NCI-H1105 treated with DMSO at 0.1 percent for 48 hours (cell line): ENCODE measurements around the gene C9orf57.
"Not testable (repeated sequence)": the region's sequence is repeated elsewhere in the genome, so short reads cannot be mapped to it uniquely, and the experiment has no call there.

Source experiments
- DNase-seq: peaks from one replicate; lab custom pipeline; 2025; lab: John Stamatoyannopoulos, UW

The C9orf57 gene, protein sequence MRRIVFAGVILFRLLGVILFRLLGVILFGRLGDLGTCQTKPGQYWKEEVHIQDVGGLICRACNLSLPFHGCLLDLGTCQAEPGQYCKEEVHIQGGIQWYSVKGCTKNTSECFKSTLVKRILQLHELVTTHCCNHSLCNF

GRCh38 chr9:72060513-72060912 lies at the start of gene C9orf57:
Gene C9orf57, minus strand, starts transcription at chr9:72060613. Its CDS starts 1,282 bp downstream, at chr9:72059331.
- no peak for DNase-seq

DNA sequence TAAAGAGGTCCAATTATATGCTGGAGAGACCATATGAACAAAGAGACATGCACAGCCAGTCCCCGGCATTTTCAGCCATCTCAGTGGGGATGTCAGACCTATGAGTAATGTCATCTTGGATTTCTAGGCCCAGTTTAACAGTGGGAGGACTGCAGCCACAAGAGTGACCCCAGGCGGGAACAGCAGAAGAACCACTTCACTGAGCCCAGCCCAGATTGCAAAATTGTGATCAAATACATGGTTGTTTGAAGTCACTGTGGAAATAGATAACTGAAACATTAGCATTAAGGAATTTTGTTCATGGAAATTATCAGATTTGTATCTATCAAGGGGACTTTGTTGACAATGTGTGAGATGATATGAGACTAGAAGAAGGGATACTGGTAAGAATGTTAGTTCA lies 42.1 kb upstream of the C9orf57 start:
- DNase-seq: no peak

- DNase-seq: not testable (repeated sequence)
Observed at GRCh38 chr9:72095520-72095919, 35.1 kb upstream of the C9orf57 start.

- no peak for DNase-seq
Observed at GRCh38 chr9:72092820-72093219, 32.4 kb upstream of the C9orf57 start.

DNA sequence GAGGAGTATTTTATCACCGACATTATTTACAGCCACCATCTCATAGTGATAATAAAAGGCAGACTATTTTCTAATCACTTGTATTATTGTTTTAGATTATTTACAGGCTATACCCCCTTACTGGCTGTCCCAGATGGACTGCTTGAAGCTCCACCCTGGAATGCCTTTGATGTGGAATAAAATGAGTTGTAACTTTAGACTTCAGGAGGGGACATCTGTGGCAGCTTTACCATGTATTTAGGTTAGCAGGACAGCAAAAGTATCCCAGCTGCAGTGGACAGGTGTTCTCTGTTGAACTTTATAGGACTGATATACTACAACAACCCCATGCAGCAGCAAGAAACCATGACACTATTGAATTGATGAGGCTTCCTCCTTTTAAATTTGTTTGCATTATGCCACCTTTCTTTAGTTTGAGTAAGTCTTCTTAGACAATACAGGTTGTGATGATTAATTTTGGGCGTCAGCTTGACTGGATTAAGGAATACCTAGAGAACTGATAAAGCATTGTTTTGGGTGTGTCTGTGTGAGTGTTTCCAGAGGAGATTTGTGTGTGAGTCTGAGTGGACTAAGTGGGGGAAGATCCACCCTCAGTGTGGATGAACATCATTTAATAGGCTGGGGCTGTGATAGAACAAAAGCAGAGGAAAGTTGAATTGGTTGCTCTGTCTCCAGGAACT lies 29.2 kb upstream of the C9orf57 start:
- no peak for DNase-seq

DNA sequence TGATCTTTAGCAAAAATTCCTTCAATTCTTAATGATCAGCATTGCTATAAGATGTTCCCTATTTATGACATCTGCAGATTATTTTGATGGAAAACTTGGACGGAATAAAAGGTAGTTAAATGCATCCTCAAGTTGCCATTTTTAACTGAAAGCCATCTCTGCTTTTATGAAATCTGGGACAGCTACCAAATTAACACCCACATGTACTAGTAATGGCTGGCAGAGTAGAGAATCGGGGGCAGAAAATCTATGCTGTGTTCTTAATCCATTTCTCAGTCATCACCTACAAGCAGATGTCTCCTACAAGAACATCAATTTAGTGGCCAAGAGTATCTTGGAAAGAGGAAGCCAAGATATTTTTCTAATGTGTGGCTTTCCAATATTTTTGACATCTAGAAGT lies 22.1 kb upstream of the C9orf57 start:
- no peak for DNase-seq

GRCh38 chr9:72074666-72075065 lies 14.3 kb upstream of the C9orf57 start:
- not testable (repeated sequence) for DNase-seq

DNA sequence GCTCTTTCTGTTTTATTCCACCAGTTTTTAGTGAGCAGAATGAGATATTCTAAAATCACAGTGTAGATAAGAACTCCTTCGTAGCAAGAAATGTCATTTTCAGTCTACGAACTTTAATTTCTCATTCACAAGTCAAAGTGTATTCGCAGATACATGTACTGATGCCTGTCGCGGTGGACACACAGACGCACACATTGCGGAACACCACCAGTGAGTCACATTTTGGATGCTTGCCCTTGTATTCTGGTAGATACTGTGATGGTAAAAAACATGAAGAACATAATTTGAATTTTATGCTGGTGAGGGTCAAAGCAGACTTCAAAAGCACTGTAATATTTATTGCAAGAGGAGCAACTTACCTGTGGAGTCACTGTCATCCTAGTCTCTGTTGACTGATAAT lies 4.7 kb upstream of the C9orf57 start:
- DNase-seq: no peak

- DNase-seq: no peak
Observed at GRCh38 chr9:72052122-72052521, 8.3 kb downstream of the C9orf57 start.

DNA sequence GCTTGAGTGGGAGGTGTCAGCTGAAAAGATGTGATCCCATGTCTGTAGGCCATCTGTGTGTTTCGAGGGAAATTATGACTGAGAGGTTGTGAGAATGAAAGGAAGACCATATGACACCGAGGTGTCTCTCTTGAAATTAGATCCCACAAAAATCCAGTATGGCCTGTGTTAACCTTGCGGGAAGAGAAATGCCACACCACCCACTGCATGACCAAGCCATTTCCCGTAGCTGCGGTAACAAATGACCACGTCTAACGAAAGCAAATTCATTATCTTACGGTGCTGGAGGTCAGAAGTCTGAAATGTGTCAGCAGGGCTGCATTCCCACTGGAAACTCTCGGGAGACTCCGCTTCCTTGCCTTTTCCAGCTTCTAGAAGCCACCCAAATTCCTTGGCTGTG lies 11.6 kb downstream of the C9orf57 start:
- DNase-seq: no peak

DNA sequence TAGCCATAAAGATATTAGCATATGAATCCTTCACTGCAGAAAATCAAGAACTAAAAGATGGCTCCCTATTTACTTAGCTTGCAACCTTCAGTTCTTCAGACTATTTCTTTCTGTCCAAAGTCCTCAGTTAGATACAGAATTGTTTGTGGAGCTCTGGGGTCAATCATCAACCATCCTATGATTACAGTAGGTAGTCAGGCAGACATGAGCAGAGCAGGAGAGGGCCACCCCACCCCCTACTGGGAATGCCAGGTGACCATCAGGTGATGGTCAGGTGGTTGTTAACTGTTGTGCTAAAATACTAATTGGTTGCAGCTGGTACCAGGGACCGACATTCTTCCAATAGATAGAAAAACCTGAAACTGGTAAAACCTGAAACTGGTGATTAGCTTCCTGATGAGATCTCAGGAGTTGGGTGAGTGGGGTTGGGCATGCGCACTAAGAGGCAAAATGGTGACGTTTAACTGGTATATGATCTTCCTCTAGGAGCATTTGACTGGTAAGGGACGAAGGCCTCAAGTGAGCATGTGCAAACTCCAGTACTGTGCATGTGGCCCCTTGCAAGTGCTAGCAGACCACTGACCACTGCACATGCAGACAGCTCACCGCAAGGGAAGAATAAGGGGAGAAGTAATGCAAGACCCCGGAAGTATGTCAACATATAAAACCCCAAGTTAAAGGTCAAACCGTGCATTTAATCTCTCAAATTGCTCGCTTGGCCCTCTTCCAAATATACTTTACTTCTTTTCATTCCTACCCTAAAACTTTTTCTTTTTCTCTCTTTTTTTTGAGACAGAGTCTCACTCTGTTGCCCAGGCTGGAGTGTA lies 13.6 kb downstream of the C9orf57 start:
- no peak for DNase-seq

DNA sequence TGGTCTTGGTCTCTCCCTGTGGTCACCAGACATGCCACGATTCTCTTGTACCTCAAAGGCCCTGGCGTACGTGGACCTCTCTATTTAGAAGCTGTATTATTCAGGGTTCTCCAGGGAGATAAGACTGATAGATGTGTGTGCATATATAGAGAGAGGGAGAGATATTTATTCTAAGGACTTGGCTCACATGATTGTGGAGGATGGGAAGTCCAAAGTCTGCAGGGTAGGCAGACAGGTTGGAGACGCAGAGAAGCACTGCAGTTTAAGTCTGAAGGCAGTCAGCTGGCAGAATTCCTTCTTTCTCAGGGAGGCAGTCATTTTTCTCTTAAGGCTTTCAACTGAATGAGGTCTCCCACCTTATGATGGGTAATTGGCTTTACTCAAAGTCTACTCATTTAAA lies 16.3 kb downstream of the C9orf57 start:
- no peak for DNase-seq

DNA sequence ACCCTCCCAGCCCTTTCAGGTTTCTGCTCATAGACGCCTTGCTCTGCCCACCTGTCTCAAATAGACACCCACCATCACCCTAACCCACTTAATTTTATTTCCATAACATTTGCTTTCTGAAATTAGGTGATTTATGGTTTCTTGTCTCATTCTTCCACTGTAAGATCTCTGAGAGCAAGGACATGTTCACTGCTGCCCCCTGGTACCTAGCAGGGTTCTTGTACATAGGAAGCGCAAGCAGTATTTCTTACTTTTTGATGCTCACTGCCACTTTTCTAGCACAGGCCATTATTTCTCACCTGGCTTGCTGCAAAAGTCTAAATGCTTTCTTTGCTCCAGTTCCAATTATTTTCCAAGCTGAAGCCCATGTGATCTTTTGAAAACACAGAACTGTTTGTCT lies 16.8 kb downstream of the C9orf57 start:
- DNase-seq: no peak

GRCh38 chr9:72042928-72043327 lies 17.5 kb downstream of the C9orf57 start:
- no peak for DNase-seq

- peak; percentile 82 for DNase-seq
Observed at GRCh38 chr9:72041775-72042194, 18.6 kb downstream of the C9orf57 start.

DNA sequence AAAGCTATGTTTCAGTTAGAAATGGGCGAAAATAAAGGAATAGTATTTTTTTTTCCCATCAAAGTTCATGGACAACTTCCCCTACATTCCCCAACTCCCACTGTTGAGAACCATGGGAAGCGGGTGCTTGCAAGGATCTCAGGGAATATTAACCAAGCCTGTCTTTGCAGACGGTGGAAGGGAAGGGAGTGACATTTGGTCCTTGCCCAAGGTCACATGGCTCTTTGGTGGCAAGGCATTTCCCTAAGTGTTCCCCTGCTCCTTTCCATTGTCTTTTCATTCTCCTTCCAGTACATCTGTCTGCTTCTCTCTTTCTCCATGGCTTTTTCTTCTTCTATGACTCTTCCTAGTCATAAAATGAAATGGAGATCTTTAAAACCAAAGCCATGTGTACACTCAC lies 19.0 kb downstream of the C9orf57 start:
- no peak for DNase-seq

DNA sequence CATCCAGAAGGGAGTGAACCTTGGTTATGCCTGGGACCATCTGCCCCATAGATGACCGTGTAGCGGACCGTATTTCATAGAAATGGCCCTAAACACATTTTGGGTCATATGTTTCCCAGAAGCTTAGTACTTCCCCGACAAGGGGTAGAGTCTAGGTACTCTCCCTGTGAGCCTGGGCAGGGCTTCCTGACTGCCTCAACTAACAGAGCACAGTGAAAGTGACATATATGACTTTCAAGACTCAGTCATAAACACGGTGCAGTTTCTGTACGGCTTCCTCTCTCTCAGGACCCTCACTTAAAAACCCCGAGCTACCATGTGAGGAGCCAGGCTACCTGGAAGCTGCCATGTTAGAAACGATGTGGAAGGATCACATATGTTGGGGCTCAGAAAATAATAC lies 20.9 kb downstream of the C9orf57 start:
- DNase-seq: no peak

DNA sequence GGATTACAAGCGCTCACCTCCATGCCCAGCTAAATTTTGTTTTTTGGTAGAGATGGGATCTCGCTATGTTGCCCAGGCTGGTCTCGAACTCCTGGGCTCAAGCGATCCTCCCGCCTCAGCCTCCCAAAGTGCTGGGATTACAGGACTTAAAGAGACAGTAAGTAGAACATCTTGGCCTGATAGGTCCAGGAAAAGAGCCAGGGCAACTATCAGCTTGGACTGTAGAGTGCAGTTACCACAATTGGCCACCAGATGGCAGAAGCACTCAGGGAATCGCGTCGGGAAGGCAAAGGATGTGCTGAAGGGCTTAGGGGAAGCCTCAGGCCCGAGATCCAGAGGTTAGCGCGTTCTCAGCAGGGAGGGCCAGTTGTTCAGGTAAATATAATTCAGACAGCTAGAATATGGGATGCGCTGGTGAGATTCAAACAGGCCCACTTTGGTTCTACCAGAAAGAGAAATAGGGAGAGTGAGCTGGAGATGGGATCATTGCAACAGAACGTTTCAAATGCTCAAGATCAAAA lies 21.5 kb downstream of the C9orf57 start:
- peak; percentile 68 for DNase-seq

- DNase-seq: peak; percentile 97
Observed at GRCh38 chr9:72038408-72038807, 22.0 kb downstream of the C9orf57 start.

DNA sequence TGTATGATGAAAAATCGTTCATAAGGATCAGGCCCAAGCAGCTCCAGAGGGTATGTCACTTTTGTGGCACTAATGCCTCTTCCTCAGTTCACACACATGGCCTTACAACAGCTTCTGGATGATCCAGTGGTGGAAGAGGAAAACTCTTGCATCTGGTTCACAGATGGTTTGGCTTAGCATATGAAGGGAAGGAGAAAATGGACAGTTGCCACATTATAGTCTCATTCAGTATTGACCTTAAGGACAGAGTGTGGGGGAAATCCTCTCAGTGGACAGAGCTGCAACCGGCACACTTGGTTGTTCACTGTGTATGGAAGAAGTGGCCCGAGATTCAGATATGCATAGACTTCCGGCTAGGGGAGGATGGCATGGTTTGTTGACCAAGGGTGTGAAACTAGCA lies 22.8 kb downstream of the C9orf57 start:
- no peak for DNase-seq

DNA sequence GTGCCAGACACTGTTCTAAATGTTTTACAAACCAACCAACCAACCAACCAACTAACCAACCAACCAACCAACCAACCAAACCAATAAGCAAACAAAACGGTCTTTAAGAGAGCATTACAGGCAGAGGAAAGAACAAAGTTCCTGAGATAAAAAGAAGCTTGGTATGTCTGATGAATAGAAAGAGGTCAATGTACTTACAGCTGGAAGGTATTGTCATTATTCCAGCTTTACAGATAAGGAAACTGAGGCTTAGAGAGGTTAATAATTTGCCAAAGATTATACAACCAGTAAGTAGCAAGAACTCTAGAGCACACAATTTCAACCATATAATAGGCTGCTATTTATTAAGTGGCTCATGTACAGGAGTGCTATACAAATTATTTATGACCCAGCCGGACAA lies 29.6 kb downstream of the C9orf57 start:
- DNase-seq: no peak

GRCh38 chr9:72029986-72030385 lies 30.4 kb downstream of the C9orf57 start:
- no peak for DNase-seq

DNA sequence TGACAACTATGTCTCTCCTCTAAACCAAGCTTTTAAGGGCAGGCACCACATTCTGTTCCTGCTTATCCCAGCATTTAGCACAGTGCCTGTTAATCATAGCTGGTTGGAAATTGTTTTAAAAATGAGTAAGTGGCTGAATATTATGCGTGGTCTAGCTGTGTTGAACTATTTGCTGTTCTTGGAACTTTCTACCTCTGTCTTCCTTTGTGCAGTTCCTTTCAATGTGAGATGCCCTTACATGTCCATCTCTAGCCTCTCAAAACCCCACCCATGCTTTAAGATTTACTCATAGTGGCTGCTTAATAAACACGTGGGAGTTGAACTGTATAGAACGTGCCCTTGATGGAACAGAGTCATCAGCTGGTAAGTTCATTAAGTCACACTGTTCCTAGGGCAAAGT lies 34.5 kb downstream of the C9orf57 start:
- no peak for DNase-seq
